ENCODE data around the gene MAD1L1.

The MAD1L1 gene

DNA sequence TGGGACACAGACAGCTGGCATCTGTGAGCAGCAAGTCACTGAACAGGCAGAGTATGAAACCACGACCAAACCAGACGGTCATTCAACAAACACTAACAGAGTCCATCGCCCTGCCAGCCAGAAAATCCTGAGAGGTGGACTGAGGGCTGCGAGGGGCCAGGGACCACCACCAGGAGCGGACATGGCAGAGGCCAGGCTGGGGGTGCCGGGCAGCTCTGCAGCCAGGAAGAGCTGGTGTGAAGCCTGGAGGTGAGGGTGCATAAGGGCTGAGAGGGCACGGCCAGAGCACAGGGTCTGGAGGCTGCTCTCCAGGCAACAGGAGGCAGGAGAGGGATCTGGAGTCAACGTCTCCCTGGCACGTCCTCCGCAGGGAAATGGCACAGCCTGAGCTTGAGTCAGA is 15.5 kb downstream of the MAD1L1 start:
- no peak for DNase-seq

GRCh38 chr7:2215851-2216250 is 16.9 kb downstream of the MAD1L1 start:
- no peak for DNase-seq

- no peak for DNase-seq
These were observed 18.1 kb downstream of the MAD1L1 start for GRCh38 chr7:2214636-2215035.

- no peak for DNase-seq
These were observed 19.1 kb downstream of the MAD1L1 start for GRCh38 chr7:2213551-2214215.

DNA sequence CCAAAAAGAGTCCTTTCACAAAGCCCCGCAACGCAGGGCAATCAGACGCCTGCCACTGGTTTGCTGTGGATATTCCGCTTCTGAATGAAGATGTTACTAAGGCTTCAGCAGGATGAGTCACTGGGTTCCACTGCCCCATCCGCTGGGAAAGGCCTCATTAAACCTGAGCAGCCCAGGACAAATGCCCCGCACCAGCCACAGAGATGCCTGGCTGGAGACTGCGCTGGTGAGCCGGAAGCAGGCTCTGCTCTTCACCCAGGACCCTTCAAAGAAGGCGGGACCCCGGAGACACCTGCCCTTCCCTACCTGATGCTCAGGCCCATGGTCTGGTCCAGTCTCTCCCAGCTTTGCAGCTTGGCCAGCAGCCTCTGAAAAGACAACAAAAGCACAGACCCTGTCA is 19.8 kb downstream of the MAD1L1 start:
- DNase-seq = no peak

GRCh38 chr7:2211926-2212325 is 20.8 kb downstream of the MAD1L1 start:
- DNase-seq = no peak

DNA sequence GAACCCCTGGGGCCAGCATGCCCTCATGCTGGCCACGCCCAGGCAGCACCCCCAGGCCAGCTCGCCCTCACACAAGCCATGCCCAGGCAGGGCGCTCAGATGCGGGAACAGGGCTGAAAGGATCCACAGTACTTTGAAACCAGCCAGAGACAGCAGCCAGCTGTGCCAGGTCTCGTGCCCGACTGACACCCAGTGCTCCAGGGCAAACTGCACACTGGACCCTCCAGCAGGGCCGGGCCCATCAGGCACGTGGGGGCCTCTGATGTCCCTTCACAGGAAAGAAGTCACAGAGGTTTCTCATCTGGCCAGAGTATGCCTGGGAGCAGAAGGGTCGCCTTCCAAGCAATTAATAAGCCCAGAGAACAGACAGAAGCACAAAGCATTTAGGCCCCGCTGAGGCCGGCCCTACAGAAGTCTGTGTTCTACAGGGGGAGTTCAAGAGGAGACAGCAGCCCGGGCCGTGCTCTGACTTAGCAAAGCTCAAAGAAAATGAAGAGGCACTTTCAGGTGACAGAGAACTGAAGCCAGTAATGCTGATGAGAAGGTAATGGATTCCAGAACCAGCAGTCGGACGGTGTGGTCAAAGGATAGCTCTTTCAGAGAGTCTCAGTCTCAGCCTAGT is 21.4 kb downstream of the MAD1L1 start:
- no peak for DNase-seq

DNA sequence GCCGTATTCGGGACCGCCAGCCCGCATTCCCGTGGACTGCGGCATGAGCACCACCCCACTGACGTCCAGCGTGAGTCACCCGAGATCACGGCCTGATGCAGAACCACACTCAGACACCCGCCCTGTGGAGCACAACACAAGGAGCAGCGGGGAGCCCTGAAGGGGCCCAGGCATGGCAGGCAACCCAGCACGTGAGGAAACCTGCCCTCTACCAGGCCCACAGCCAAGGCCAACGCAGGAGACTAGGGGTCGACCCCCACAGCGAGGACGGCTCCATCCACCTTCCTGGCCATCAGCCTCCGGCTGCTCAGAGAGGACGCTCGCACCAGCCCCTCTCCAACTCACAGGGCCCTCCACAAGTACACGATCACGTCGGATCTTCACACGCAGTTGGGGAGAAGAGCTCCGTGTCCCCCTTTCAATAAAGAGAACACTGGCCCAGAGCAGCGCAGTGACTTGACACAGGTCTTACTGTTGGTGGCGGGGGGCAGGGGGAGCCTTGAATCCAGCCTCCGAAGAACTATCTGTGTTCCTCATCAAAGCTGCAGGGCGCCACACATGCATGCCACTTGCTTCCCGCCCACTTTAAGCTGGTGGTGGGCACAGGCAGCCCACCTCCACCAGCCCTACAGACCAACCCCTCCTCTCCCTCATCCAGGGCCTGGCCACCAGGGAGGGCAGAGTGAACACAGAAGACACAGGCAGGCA is 22.0 kb downstream of the MAD1L1 start:
- no peak for DNase-seq

- DNase-seq = no peak
These were observed 22.8 kb downstream of the MAD1L1 start for GRCh38 chr7:2209961-2210323.

DNA sequence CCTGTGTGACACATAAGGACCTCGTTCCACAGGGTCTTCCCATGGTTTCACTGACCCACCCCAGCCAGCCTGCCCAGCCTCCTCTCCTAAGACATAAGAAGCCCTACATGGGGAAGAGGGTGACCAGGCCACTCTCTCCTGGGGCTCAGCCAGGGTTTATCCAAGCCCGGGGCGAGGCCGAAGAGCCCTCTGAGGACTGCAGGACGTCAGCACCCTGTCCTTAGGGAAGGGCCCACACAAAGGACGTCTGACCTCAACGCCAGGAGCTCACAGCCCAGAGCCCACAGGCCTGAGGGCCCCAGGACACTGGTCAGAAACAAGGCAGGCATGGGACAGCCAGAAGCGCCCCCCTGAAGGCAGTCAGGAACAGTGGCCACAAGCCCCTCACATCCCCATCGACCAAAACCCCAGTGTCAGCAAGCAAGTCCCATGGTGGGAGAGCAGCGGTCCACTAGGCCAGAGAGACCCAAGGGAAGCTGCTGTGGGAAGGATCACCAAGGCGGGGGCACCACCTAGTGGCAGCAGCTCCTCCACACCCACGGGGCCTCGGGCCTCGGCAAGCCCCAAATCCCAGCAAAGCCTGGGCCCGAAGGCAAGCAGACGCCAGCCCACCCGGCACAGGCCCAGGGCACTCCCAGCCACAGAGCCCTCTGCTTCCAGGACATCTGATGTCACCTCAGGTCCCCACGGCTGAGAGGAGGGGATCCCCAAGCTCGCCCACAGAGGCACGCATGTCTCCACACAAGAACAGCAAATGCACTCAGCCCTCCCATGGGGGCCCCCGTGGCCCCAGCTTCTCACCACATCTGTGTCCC is 23.4 kb downstream of the MAD1L1 start:
- no peak for DNase-seq

GRCh38 chr7:2208712-2209111 is 24.0 kb downstream of the MAD1L1 start:
- DNase-seq = no peak

GRCh38 chr7:2205036-2205780 is 27.5 kb downstream of the MAD1L1 start:
- no peak for DNase-seq

DNA sequence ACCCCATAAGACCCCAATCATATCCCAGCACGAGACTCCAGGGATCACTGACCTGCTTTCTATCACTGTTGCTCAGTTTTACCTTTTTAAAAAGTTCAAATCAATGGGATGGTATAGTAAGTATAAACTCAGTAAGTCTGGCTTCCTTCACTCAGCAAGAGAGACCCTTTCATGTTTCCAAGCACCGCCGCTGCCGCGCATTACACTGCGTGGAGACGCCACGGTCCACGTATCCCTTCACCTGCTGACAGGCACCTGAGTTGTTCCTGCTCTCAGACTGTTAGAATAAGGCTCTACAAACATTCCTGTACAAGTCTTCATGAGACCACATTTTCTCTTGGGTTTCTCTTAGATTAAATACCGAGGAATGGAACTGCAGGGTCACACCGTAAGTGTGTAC is 28.3 kb downstream of the MAD1L1 start:
- DNase-seq = no peak

DNA sequence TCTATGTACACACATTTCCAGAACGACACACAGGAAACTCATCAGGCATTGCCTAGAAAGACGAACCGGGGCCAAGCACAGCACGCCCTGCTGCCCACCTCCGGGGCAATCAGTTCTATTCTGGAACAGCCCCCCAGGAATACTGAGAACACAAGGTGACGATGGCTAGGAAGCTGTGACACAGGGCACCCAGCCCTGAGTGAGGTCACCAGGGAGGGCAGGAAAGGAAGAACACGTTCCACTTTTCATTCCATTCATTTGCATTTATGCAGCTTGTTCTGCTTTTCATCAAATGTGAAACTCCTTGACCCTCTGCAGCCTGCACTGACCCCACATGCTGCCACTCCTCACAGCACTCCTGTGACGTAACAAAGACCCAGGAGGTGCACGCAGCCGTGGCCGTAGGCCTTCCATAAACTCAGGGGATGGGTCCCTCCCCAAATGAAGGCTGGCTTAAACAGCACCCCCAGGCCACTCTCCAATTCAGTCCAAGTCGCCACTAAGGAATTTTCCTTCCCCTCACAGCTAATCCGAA is 28.9 kb downstream of the MAD1L1 start:
- no peak for DNase-seq

- no peak for DNase-seq
These were observed 29.6 kb downstream of the MAD1L1 start for GRCh38 chr7:2202901-2203765.

DNA sequence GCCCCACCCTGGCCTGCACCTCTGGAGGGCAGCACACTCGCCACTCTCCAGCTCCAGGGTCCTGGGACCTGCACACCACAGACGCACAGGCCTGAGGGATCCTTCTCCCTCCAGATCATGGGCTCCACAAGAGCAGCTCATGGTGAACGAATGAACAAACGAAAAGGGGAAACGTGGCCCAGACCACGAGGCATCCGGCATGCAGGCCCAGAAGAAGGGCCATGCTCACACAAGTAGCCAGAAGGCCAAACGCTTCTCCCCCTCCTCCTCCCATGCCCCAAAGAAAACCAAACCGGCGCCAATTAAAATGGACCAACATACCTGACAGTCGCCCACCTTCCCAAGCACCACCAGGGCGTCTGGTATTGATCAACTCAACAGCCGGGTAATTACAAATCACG is 30.4 kb downstream of the MAD1L1 start:
- no peak for DNase-seq

GRCh38 chr7:2201686-2202360 is 30.9 kb downstream of the MAD1L1 start:
- no peak for DNase-seq

DNA sequence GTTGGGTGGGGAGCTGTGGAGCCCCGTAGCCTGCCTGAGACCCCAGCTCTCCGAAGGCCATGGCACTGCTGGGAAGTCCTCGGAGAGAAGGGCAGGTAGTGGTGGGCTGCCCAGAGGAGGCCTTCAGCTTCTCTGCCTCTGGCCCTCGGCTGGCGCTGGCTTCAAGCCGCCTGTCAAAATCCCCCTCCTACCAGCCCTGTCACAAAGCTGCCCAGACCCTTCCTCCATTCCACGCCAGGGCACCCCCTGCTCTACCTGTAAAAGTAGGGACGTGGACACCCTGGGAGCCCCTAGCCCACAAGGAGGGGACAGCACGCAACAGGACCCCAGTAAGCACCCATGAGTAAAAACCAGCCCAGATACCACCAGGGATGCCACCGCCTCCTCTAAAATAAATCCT is 31.6 kb downstream of the MAD1L1 start:
- no peak for DNase-seq

GRCh38 chr7:2200584-2200980 is 32.2 kb downstream of the MAD1L1 start:
- no peak for DNase-seq

GRCh38 chr7:2199956-2200583 is 32.7 kb downstream of the MAD1L1 start:
- no peak for DNase-seq

Measured in stimulated activated naive CD4-positive, alpha-beta T cell treated with Interleukin-2 at 50 U/mL for 16 hours (primary cell).